CD14-positive monocyte (primary cell): ENCODE measurements around the gene UNC5C. TPM values are rescaled to one million over a fixed set of nuclear protein-coding genes. Genes with fewer than 3 reads are reported as not detected.

Experiments
- DNase-seq, 3 donors: peaks; one replicate each; pipeline ENCODE4 v3.0.0-alpha.2; 2011 to 2022
- H2AFZ ChIP-seq: 2 replicates; pipeline ENCODE4 v1.6.0; 2012; ENCODE audit warnings: mild to moderate bottlenecking, low read depth, low read length, inconsistent platforms; ENCODE audit not compliant: insufficient read depth, poor library complexity, severe bottlenecking
- H3K27ac ChIP-seq, 2 donors: 1 replicate in 1 of 2; 2 replicates in 1 of 2; pipeline ENCODE4 v1.5.1; 2012 to 2013; ENCODE audit warnings: low read length in 2 of 2, control low read depth in 1 of 2, inconsistent platforms in 1 of 2, low read depth in 1 of 2, mild to moderate bottlenecking in 1 of 2
- H3K27me3 ChIP-seq, 2 donors: one replicate each; pipeline versions ENCODE4 v1.6.0 to v1.6.1; 2011 to 2013; ENCODE audit warnings: low read length in 2 of 2; ENCODE audit not compliant: control insufficient read depth in 2 of 2, insufficient read depth in 2 of 2
- H3K36me3 ChIP-seq, 2 donors: replicated peaks in 1 of 2; 1 replicate in 1 of 2; 2 replicates in 1 of 2; pipeline versions ENCODE4 v1.5.1 to v1.6.1; 2012 to 2013; ENCODE audit warnings: low read length in 2 of 2, control low read depth in 1 of 2, inconsistent platforms in 1 of 2, mild to moderate bottlenecking in 1 of 2; ENCODE audit not compliant: insufficient read depth in 2 of 2, control insufficient read depth in 1 of 2
- H3K4me1 ChIP-seq, 2 donors: 1 replicate in 1 of 2; 2 replicates in 1 of 2; pipeline versions ENCODE4 v1.5.1 to v1.6.1; 2012 to 2013; ENCODE audit warnings: low read length in 2 of 2, control low read depth in 1 of 2, inconsistent platforms in 1 of 2, mild to moderate bottlenecking in 1 of 2, moderate library complexity in 1 of 2; ENCODE audit not compliant: insufficient read depth in 2 of 2, control insufficient read depth in 1 of 2
- H3K4me2 ChIP-seq: replicated peaks from 2 replicates; pipeline ENCODE3; 2012; ENCODE audit warnings: low read length, moderate library complexity, mild to moderate bottlenecking; ENCODE audit not compliant: poor library complexity, severe bottlenecking; ENCODE audit errors: extremely low read depth
- H3K4me3 ChIP-seq, 3 experiments: fragments of 200-600 bp in 1 of 3; sonication (generic) in 1 of 3; replicated peaks in 1 of 3; 1 replicate in 2 of 3; 2 replicates in 1 of 3; pipeline ENCODE4 v1.5.1; 2011 to 2013; ENCODE audit warnings: low read length in 3 of 3, mild to moderate bottlenecking in 3 of 3, control low read depth in 2 of 3, low read depth in 2 of 3, inconsistent platforms in 1 of 3, moderate library complexity in 1 of 3
- H3K79me2 ChIP-seq: 2 replicates; pipeline ENCODE4 v1.6.0; 2012; ENCODE audit warnings: mild to moderate bottlenecking, control low read depth, inconsistent platforms, low read length, moderate library complexity; ENCODE audit not compliant: insufficient read depth
- H3K9ac ChIP-seq: 2 replicates; pipeline ENCODE4 v1.6.0; 2017; ENCODE audit warnings: low read length, mild to moderate bottlenecking; ENCODE audit not compliant: insufficient read depth, poor library complexity, severe bottlenecking
- H3K9me3 ChIP-seq, 2 donors: replicated peaks in 1 of 2; 1 replicate in 1 of 2; 2 replicates in 1 of 2; pipeline versions ENCODE4 v1.5.1 to v1.6.1; 2012 to 2013; ENCODE audit warnings: low read length in 2 of 2, control low read depth in 1 of 2; ENCODE audit not compliant: control insufficient read depth in 1 of 2, insufficient read depth in 1 of 2
- H4K20me1 ChIP-seq: 2 replicates; pipeline ENCODE4 v1.6.0; 2012; ENCODE audit warnings: mild to moderate bottlenecking, low read length, control low read depth, moderate library complexity; ENCODE audit not compliant: insufficient read depth
- H3K27ac Mint-ChIP-seq, 7 donors: one replicate each; pipeline ENCODE4 v1.8.0; 2020; ENCODE audit warnings: mild to moderate bottlenecking in 7 of 7, mixed read lengths in 7 of 7, moderate library complexity in 6 of 7, inconsistent platforms in 2 of 7
- H3K27me3 Mint-ChIP-seq, 3 donors: one replicate each; pipeline ENCODE4 v1.8.0; 2021 to 2022; ENCODE audit warnings: low read depth in 3 of 3, mild to moderate bottlenecking in 3 of 3, mixed read lengths in 3 of 3, moderate library complexity in 3 of 3, inconsistent platforms in 1 of 3
- H3K36me3 Mint-ChIP-seq, 2 donors: one replicate each; pipeline ENCODE4 v1.8.0; 2020; ENCODE audit warnings: mixed read lengths in 2 of 2, inconsistent platforms in 1 of 2, mild to moderate bottlenecking in 1 of 2
- H3K4me1 Mint-ChIP-seq: one replicate; pipeline ENCODE4 v1.8.0; 2020; ENCODE audit warnings: mild to moderate bottlenecking, mixed read lengths
- H3K4me3 Mint-ChIP-seq, 2 donors: one replicate each; pipeline ENCODE4 v1.8.0; 2020; ENCODE audit warnings: mild to moderate bottlenecking in 2 of 2, mixed read lengths in 2 of 2, moderate library complexity in 1 of 2
- H3K9me3 Mint-ChIP-seq, 7 donors: one replicate each; pipeline ENCODE4 v1.8.0; 2020 to 2022; ENCODE audit warnings: mixed read lengths in 7 of 7, mild to moderate bottlenecking in 6 of 7, moderate library complexity in 6 of 7, inconsistent platforms in 2 of 7
- WGBS: methylation state at CpG from one replicate; pipeline ENCODE4 v1.1.5; 2013; ENCODE audit warnings: missing lambda C conversion rate; ENCODE audit not compliant: insufficient coverage; 5-methylcytosine and 5-hydroxymethylcytosine counted together
- intact Hi-C, 2 donors: fragments of 100-400 bp; cut with micrococcal nuclease; formaldehyde crosslinking; loops; one replicate each; pipeline versions ENCODE4 v1.15.0 to v1.15.1; 2023
- polyA plus RNA-seq, 3 donors: library from polyadenylated mRNA; depleted of rRNA in 1 of 3; unstranded in 2 of 3; stranded (reverse) in 1 of 3; fragments of 300-500 nt in 2 of 3; fragments of >200 nt in 1 of 3; fragmentation: Illumina TruSeq in 2 of 3; gene quantifications; 1 replicate in 2 of 3; 2 replicates in 1 of 3; pipeline ENCODE4 v1.2.3, GENCODE V29; 2012 to 2021
- TF ChIP-seq, protein P1 (sequence below): fragments of 200-600 bp; IDR thresholded peaks from one replicate; pipeline ENCODE4 v1.8.0; 2022; ENCODE audit warnings: antibody characterized with exemption, mild to moderate bottlenecking

The UNC5C gene
- polyA plus RNA-seq, 3 donors: 0.03 TPM; not detected in 2

DNA sequence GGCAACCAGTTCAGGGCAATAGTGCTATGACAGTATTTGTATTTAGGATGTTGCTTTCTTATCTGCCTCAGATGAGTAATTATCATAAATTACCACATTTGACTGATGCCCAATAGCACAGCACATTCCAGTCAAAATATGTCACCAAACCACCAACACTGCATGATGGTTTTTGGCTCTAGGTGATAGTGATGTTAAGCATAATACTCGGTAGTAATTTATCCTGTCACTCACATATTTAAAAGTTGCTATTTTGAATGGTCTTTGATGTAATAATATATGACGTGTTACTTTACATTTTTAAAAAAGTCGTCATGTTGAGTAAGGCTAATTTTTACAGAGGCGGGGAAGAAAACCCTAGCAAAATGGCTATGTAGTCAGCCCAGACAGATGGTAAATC, 42.5 kb downstream of the UNC5C start:
- Mint-ChIP-seq H3K27ac (no peak overlapping the region), H3K4me3 (no peak overlapping the region), H3K27me3 (peaks cover 0 to 2% (median 1%) of the 10 kb centered on the region in 3 donors), H3K4me1 (no peaks in the 10 kb centered on the region), H3K9me3 (peaks cover 0 to 2% (median 0%) of the 10 kb centered on the region in 7 donors), H3K36me3 (no peaks in the 10 kb centered on the region)
- H3K4me2 ChIP-seq: no peak overlapping the region
- 100% methylated on average over 1 of the region's 4 CpGs for WGBS
- no peaks in the 10 kb centered on the region for H3K27me3 ChIP-seq
- intact Hi-C loops: no loop called here
- H3K79me2 ChIP-seq: no peaks in the 10 kb centered on the region
- no peaks in the 10 kb centered on the region for H3K36me3 ChIP-seq
- no peak overlapping the region for H2AFZ ChIP-seq
- no peaks in the 10 kb centered on the region for H3K9me3 ChIP-seq
- no peak for DNase-seq
- H3K4me1 ChIP-seq: no peaks in the 10 kb centered on the region
- H3K4me3 ChIP-seq: no peak overlapping the region
- H3K27ac ChIP-seq: no peak overlapping the region
- TF ChIP-seq, protein P1, sequence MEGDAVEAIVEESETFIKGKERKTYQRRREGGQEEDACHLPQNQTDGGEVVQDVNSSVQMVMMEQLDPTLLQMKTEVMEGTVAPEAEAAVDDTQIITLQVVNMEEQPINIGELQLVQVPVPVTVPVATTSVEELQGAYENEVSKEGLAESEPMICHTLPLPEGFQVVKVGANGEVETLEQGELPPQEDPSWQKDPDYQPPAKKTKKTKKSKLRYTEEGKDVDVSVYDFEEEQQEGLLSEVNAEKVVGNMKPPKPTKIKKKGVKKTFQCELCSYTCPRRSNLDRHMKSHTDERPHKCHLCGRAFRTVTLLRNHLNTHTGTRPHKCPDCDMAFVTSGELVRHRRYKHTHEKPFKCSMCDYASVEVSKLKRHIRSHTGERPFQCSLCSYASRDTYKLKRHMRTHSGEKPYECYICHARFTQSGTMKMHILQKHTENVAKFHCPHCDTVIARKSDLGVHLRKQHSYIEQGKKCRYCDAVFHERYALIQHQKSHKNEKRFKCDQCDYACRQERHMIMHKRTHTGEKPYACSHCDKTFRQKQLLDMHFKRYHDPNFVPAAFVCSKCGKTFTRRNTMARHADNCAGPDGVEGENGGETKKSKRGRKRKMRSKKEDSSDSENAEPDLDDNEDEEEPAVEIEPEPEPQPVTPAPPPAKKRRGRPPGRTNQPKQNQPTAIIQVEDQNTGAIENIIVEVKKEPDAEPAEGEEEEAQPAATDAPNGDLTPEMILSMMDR: no peak
- no peaks in the 10 kb centered on the region for H4K20me1 ChIP-seq
- no peak overlapping the region for H3K9ac ChIP-seq

DNA sequence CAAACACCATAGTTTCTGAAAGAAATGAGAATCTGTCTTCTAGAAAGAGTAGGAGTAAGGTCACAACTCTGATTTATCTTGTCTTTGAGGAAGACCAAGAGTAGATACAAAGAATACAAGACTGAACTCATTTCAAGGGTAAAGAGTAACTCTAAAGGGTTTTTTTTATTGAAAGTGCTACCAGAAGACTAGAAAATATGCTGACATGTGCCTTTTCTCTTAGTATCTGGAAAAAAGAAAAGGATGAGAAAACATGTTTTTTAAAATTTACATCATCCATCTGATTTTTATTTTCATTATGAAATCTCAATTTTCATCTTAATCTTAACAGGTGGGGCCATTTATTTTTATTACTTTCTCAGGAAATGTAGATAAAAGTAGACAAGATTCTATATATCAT, 43.0 kb downstream of the UNC5C start:
- Histone ChIP-seq H3K4me1 (no peaks in the 10 kb centered on the region), H3K4me3 (no peak overlapping the region), H3K27ac (no peak overlapping the region), H2AFZ (no peak overlapping the region), H3K9me3 (no peaks in the 10 kb centered on the region), H4K20me1 (no peaks in the 10 kb centered on the region), H3K27me3 (no peaks in the 10 kb centered on the region), H3K79me2 (no peaks in the 10 kb centered on the region), H3K36me3 (no peaks in the 10 kb centered on the region), H3K4me2 (no peak overlapping the region), H3K9ac (no peak overlapping the region)
- no peak for DNase-seq
- Mint-ChIP-seq H3K9me3 (peaks cover 0 to 2% (median 0%) of the 10 kb centered on the region in 7 donors), H3K27ac (no peak overlapping the region), H3K4me1 (no peaks in the 10 kb centered on the region), H3K4me3 (no peak overlapping the region), H3K36me3 (no peaks in the 10 kb centered on the region), H3K27me3 (peaks cover 0 to 2% (median 1%) of the 10 kb centered on the region in 3 donors)
- intact Hi-C loops: no loop called here
- TF ChIP-seq, protein P1: no peak
